Smooth muscle cell (in vitro differentiated cells): Measurements from ENCODE around the gene AGXT. TPM values are rescaled to one million over a fixed set of nuclear protein-coding genes. Genes with fewer than 3 reads are reported as not detected.

Experiments used
- DNase-seq: peaks from one replicate; lab custom pipeline; 2025; ENCODE audit not compliant: unreplicated experiment; lab: John Stamatoyannopoulos, UW
- H2AFZ ChIP-seq: fragments of 200-600 bp; sonication (generic); 2 replicates; pipeline ENCODE4 v1.6.0; 2016; ENCODE audit warnings: antibody characterized with exemption, low read depth, mild to moderate bottlenecking
- H3F3A ChIP-seq: fragments of 200-600 bp; sonication (generic); 2 replicates; pipeline ENCODE4 v1.6.0; 2017; ENCODE audit warnings: antibody characterized with exemption, low read depth
- H3K27ac ChIP-seq: fragments of 200-600 bp; sonication (generic); 2 replicates; pipeline ENCODE4 v1.5.1; 2016; ENCODE audit warnings: low read depth, mild to moderate bottlenecking
- H3K27me3 ChIP-seq: fragments of 200-600 bp; sonication (generic); 2 replicates; pipeline ENCODE4 v1.6.1; 2016; ENCODE audit warnings: low read depth, mild to moderate bottlenecking
- H3K36me3 ChIP-seq: fragments of 200-600 bp; sonication (generic); 2 replicates; pipeline ENCODE4 v1.5.1; 2016; ENCODE audit warnings: low read depth
- H3K4me1 ChIP-seq: fragments of 200-600 bp; sonication (generic); 2 replicates; pipeline ENCODE4 v1.5.1; 2016; ENCODE audit warnings: low read depth
- H3K4me2 ChIP-seq: fragments of 200-600 bp; sonication (generic); 2 replicates; pipeline ENCODE4 v1.6.0; 2016; ENCODE audit warnings: mild to moderate bottlenecking
- H3K4me3 ChIP-seq: fragments of 200-600 bp; sonication (generic); 2 replicates; pipeline ENCODE4 v1.5.1; 2016; ENCODE audit warnings: mild to moderate bottlenecking
- H3K79me2 ChIP-seq: fragments of 200-600 bp; sonication (generic); 2 replicates; pipeline ENCODE4 v1.6.0; 2016; ENCODE audit warnings: low read depth, mild to moderate bottlenecking
- H3K9ac ChIP-seq: fragments of 200-600 bp; sonication (generic); 2 replicates; pipeline ENCODE4 v1.6.0; 2016; ENCODE audit warnings: low read depth
- H3K9me3 ChIP-seq: fragments of 200-600 bp; sonication (generic); replicated peaks from 2 replicates; pipeline ENCODE4 v1.5.1; 2016; ENCODE audit warnings: low read depth
- H4K20me1 ChIP-seq: fragments of 200-600 bp; sonication (generic); 2 replicates; pipeline ENCODE4 v1.6.0; 2016; ENCODE audit warnings: low read depth
- WGBS: methylation state at CpG from one replicate; pipeline ENCODE4 v1.1.7; 2016; ENCODE audit warnings: low lambda C conversion rate; 5-methylcytosine and 5-hydroxymethylcytosine counted together
- polyA plus RNA-seq: library from polyadenylated mRNA; unstranded; fragments of >200 nt; fragmentation: Nextera tagmentation; extraction: Ambion mirVana; gene quantifications from 2 replicates; pipeline ENCODE4 v1.2.1, GENCODE V29; 2016
- total RNA-seq: library from RNA; depleted of rRNA; stranded (reverse); fragments of >200 nt; gene quantifications from 2 replicates; pipeline ENCODE4 v1.2.3, GENCODE V29; 2014
- TF ChIP-seq, protein P1 (sequence below): fragments of 200-600 bp; sonication (generic); IDR thresholded peaks from 2 replicates; pipeline ENCODE4 v1.5.1; 2017; ENCODE audit warnings: borderline replicate concordance, mild to moderate bottlenecking, antibody characterized with exemption; ENCODE audit not compliant: insufficient read depth, poor library complexity, severe bottlenecking

The AGXT gene
- total and polyA plus RNA-seq, 2 experiments from 2014 or later, result not detected

DNA sequence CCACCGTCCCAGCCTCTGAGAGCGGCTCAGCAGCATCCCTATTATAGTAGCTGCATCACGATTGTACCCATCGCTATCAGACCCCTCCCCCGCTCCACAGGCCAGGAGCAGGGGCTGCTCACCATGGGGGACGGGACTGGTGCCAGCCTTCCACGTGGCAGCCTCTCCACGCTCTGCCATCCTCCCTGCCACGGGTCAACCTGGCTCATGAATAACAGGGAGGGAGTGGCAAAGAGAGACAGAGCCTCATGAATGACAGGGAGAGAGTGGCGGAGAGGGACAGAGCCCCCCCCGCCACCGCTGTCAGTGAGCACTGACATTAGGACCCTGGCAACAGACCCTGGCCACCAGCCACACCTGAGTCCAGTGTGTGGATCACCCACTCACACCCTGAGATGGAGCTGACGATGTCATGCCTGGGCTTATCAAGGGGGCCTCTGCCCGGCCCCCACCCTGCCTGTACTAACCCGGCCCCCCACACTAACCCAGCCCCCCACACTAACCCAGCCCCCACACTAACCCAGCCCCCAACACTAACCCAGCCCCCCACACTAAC is 54.4 kb downstream of the AGXT start:
- Histone ChIP-seq H3K27me3 (no peaks in the 10 kb centered on the region), H3K9ac (no peak overlapping the region), H3F3A (no peaks in the 10 kb centered on the region), H3K9me3 (no peaks in the 10 kb centered on the region), H3K36me3 (no peaks in the 10 kb centered on the region), H2AFZ (no peak overlapping the region), H3K4me2 (no peak overlapping the region), H3K27ac (no peak overlapping the region), H3K79me2 (no peaks in the 10 kb centered on the region), H3K4me3 (no peak overlapping the region), H3K4me1 (no peaks in the 10 kb centered on the region), H4K20me1 (no peaks in the 10 kb centered on the region)
- 77% methylated on average over 14 of the region's 15 CpGs for WGBS
- DNase-seq, result no peak
- TF ChIP-seq, protein P1, sequence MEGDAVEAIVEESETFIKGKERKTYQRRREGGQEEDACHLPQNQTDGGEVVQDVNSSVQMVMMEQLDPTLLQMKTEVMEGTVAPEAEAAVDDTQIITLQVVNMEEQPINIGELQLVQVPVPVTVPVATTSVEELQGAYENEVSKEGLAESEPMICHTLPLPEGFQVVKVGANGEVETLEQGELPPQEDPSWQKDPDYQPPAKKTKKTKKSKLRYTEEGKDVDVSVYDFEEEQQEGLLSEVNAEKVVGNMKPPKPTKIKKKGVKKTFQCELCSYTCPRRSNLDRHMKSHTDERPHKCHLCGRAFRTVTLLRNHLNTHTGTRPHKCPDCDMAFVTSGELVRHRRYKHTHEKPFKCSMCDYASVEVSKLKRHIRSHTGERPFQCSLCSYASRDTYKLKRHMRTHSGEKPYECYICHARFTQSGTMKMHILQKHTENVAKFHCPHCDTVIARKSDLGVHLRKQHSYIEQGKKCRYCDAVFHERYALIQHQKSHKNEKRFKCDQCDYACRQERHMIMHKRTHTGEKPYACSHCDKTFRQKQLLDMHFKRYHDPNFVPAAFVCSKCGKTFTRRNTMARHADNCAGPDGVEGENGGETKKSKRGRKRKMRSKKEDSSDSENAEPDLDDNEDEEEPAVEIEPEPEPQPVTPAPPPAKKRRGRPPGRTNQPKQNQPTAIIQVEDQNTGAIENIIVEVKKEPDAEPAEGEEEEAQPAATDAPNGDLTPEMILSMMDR, result no peak

DNA sequence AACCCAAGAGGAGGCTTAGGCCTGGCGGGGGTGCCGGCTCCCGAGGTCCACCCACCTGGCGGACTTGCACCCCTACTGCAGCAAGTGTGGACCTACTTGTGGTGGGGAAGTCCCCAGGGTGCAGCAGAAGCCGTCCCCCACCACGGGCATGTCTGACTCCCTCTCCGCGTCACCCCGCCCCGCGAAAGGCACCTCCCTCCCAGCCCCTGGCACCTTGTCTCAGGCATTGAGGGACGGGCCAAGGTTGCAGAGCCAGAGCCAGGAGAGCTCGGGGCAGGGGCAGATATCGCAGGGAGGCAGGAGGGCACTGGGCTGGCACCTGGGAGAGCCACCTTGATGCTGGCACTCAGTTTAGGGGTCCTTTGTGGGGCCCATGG is 56.6 kb downstream of the AGXT start:
- TF ChIP-seq, protein P1, result no peak
- Histone ChIP-seq H3K27ac (no peak overlapping the region), H3K27me3 (no peaks in the 10 kb centered on the region), H3K9me3 (no peaks in the 10 kb centered on the region), H3K36me3 (no peaks in the 10 kb centered on the region), H3K4me1 (no peaks in the 10 kb centered on the region), H3K4me3 (no peak overlapping the region), H3K79me2 (no peaks in the 10 kb centered on the region), H4K20me1 (no peaks in the 10 kb centered on the region), H3F3A (no peaks in the 10 kb centered on the region), H2AFZ (no peak overlapping the region), H3K9ac (no peak overlapping the region), H3K4me2 (no peak overlapping the region)
- no peak for DNase-seq
- WGBS, result 97% methylated on average over 14 of the region's 14 CpGs

DNA sequence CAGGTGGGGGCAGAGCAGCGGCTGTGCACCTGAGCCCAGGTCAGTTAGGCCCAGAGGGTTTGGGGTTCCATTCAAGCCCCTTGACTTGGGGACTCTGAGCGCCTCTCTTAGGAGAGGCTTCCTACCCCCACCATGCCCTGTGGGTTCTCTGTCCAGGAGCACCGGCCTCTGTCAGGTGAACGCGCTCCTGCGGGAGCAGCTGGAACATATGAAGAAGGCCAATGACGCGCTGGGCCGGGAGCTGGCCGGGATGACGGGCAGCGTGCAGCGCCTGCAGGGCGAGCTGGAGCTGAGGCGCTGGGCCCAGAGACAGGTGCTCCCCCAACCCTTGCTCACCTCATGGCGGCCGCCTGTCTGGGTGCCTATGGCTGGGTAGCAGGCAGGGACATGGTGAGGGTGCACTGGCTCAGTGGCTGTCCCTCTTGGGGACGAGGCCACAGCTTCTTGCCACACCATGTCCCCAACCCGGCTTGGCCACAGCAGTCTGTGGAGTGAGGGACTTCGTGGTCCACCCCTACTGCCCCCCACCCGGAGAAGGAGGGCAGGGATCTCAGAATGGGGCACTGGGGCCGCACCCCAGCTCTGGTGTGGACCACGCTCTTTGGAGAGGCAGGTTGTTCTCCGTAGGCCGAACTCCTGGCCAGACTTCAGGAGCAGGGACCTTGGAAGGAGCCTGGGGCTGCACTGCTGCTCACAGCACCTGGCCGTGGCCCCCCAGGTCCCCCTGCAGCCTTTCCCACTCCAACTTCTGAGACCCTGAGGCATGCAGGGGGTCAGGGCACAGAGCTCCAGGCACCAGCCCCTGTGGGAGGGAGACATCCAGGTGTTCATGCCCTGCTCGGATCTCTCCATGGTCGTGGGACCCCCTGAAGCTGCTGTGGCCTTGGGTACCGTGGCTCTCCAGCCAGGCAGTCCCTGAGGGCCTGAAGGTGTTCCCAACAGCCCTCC is 57.2 kb downstream of the AGXT start:
- 95% methylated on average over 29 of the region's 29 CpGs for WGBS
- Histone ChIP-seq H3K36me3 (no peaks in the 10 kb centered on the region), H3F3A (no peaks in the 10 kb centered on the region), H3K4me1 (no peaks in the 10 kb centered on the region), H2AFZ (no peak overlapping the region), H3K4me3 (no peak overlapping the region), H3K27ac (no peak overlapping the region), H3K9ac (no peak overlapping the region), H3K27me3 (no peaks in the 10 kb centered on the region), H3K79me2 (no peaks in the 10 kb centered on the region), H3K4me2 (no peak overlapping the region), H4K20me1 (no peaks in the 10 kb centered on the region), H3K9me3 (no peaks in the 10 kb centered on the region)
- DNase-seq, result no peak
- TF ChIP-seq, protein P1, result no peak
